C4-2B (cell line): Measurements from ENCODE around the gene ZNF57.

Experiments used
- H3K27ac ChIP-seq: fragments of 450-650 bp; 2 replicates; pipeline ENCODE4 v1.5.1; 2017
- CTCF ChIP-seq: fragments of 450-650 bp; conservative IDR thresholded peaks from 2 replicates; pipeline ENCODE4 v1.5.1; 2017; ENCODE audit warnings: mild to moderate bottlenecking
- ZFX ChIP-seq: fragments of 450-650 bp; IDR thresholded peaks from 2 replicates; pipeline ENCODE4 v1.6.1; 2017

The ZNF57 gene

DNA sequence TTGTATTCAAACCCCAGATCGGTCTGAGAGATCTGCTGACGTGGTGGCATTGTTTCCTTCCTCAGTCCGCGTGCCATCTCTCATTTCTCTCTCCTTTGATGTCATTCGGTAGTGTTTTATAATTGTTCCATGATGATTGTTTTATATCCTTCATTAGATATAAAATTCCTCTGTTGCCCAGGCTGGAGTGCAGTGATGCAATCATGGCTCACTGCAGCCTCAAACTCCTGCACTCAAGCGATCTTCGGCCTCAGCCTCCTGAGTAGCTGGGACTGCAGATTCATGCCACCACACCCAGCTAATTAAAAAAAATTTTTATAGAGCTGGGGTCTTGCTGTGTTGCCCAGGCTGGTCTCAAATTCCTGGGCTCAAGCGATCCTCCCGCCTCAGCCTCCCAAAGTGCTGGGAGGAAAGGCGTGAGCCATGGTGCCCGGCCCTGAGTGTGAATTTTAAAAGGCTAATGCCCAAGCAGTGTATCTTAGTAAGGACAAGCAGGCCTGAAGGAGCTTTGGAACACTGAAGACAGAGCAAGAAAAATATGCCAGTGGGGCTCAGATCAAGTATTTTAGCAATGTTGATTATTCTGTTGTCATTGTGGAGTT lies 5.3 kb downstream of the ZNF57 start:
- TF ChIP-seq ZFX (no peak), CTCF (no peak)
- H3K27ac ChIP-seq, result no peak overlapping the region

- H3K27ac ChIP-seq, result no peak overlapping the region
Measured at GRCh38 chr19:2906631-2907195, 6.0 kb downstream of the ZNF57 start.

GRCh38 chr19:2912306-2912705 lies 11.6 kb downstream of the ZNF57 start:
- no peak for TF ChIP-seq CTCF

More at GRCh38 chr19:2906631-2907195, 6.0 kb downstream of the ZNF57 start:
- TF ChIP-seq CTCF (no peak), ZFX (no peak)

GRCh38 chr19:2917275-2918184 lies 16.8 kb downstream of the ZNF57 start:
- no peak overlapping the region for H3K27ac ChIP-seq
- TF ChIP-seq CTCF, result no peak
- 0 out of 2 replicates have a peak, but pooled peaks have one; percentile 9 for TF ChIP-seq ZFX

More at GRCh38 chr19:2912306-2912705, 11.6 kb downstream of the ZNF57 start:
- no peak overlapping the region for H3K27ac ChIP-seq

DNA sequence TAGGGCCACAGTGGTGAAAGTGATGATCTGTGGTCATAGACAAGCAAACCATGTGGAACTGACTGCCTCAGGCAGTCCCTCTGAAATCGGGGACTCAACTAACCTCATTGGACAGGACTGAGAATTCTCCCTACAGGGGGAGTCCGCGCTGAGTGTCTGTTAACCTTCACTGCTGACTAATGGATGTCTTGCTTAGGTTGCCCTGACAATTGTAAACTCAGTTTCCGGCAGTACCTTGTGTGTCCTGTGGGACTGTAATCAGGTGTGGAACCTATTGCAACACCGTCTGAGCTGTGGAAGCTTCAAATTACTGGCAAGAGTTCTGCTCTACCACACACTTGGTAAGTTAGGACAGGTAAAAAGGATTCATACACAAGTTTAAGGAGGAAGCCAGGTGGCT lies 22.3 kb downstream of the ZNF57 start:
- TF ChIP-seq ZFX (no peak), CTCF (no peak)
- no peak overlapping the region for H3K27ac ChIP-seq

DNA sequence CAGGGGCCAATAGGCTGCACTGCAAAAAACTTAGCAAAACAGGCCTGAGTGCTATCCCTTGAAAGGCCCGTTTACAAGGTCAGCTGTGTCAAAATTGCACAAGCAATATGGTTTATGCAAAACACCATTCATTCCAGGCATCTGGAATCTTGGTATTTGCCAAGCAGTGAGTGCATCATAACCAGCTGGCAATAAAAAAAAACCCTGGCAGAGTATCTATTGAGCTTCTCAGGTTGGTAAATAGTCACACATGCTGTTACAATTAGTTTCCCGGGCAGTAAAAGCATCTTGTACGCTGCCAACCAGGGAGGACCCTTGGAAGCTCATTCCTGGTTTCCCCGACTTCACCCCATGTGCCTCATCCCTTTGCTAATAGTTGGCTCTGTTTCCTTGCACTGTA lies 22.8 kb downstream of the ZNF57 start:
- H3K27ac ChIP-seq, result no peak overlapping the region
- TF ChIP-seq ZFX (no peak), CTCF (no peak)
